T-helper 1 cell treated with Interleukin-12 subunit alpha and Interleukin-12 subunit beta and Interleukin-4 antibody, amounts not matched to agents 30 μg/mL and 1 μg/mL, for 36 hours (primary cell): Measurements from ENCODE around the gene CCDC157.

Experiments
- H3K27ac Mint-ChIP-seq: one replicate; pipeline ENCODE4 v1.8.0; 2021; ENCODE audit warnings: mild to moderate bottlenecking, mixed read lengths
- H3K27me3 Mint-ChIP-seq: one replicate; pipeline ENCODE4 v1.8.0; 2021; ENCODE audit warnings: low read depth, mixed read lengths
- H3K36me3 Mint-ChIP-seq: one replicate; pipeline ENCODE4 v1.8.0; 2021; ENCODE audit warnings: low read depth, mixed read lengths
- H3K4me1 Mint-ChIP-seq: one replicate; pipeline ENCODE4 v1.8.0; 2021; ENCODE audit warnings: low read depth, mixed read lengths
- H3K4me3 Mint-ChIP-seq: one replicate; pipeline ENCODE4 v1.8.0; 2021; ENCODE audit warnings: mild to moderate bottlenecking, moderate library complexity, mixed read lengths
- H3K9me3 Mint-ChIP-seq: one replicate; pipeline ENCODE4 v1.8.0; 2021; ENCODE audit warnings: mixed read lengths

The CCDC157 gene

GRCh38 chr22:30320021-30320556 is 36.7 kb upstream of the CCDC157 start:
- Mint-ChIP-seq H3K36me3 (peaks cover 39% of the 10 kb centered on the region), H3K9me3 (peaks cover 3% of the 10 kb centered on the region), H3K4me3 (no peak overlapping the region), H3K27ac (no peak overlapping the region), H3K4me1 (peaks cover 72% of the 10 kb centered on the region), H3K27me3 (no peaks in the 10 kb centered on the region)

GRCh38 chr22:30321461-30321860 is 35.3 kb upstream of the CCDC157 start:
- Mint-ChIP-seq H3K4me3 (no peak overlapping the region), H3K4me1 (peaks cover 66% of the 10 kb centered on the region), H3K9me3 (peaks cover 3% of the 10 kb centered on the region), H3K27me3 (no peaks in the 10 kb centered on the region), H3K36me3 (peaks cover 36% of the 10 kb centered on the region), H3K27ac (no peak overlapping the region)

- Mint-ChIP-seq H3K4me3 (peak overlapping the region; percentile 20), H3K36me3 (peaks cover 36% of the 10 kb centered on the region), H3K4me1 (peaks cover 65% of the 10 kb centered on the region), H3K9me3 (peaks cover 3% of the 10 kb centered on the region), H3K27me3 (no peaks in the 10 kb centered on the region), H3K27ac (no peak overlapping the region)
These were observed 33.6 kb upstream of the CCDC157 start for GRCh38 chr22:30323246-30323645.

GRCh38 chr22:30324014-30324730 is 32.6 kb upstream of the CCDC157 start:
- H3K9me3 Mint-ChIP-seq = peaks cover 3% of the 10 kb centered on the region
- H3K4me1 Mint-ChIP-seq = peaks cover 55% of the 10 kb centered on the region
- H3K4me3 Mint-ChIP-seq = peak overlapping the region; percentile 88
- H3K27me3 Mint-ChIP-seq = no peaks in the 10 kb centered on the region
- peaks cover 30% of the 10 kb centered on the region for H3K36me3 Mint-ChIP-seq
- peak overlapping the region; percentile 68 for H3K27ac Mint-ChIP-seq

- Mint-ChIP-seq H3K4me3 (peak overlapping the region; percentile 88), H3K4me1 (peaks cover 47% of the 10 kb centered on the region), H3K9me3 (peaks cover 3% of the 10 kb centered on the region), H3K36me3 (peaks cover 28% of the 10 kb centered on the region), H3K27ac (peak overlapping the region; percentile 68), H3K27me3 (no peaks in the 10 kb centered on the region)
These were observed 31.6 kb upstream of the CCDC157 start for GRCh38 chr22:30325065-30325720.

GRCh38 chr22:30325724-30326254 is 31.0 kb upstream of the CCDC157 start:
- Mint-ChIP-seq H3K36me3 (peaks cover 30% of the 10 kb centered on the region), H3K27me3 (no peaks in the 10 kb centered on the region), H3K4me1 (peaks cover 44% of the 10 kb centered on the region), H3K9me3 (peaks cover 3% of the 10 kb centered on the region), H3K27ac (peak overlapping the region; percentile 65), H3K4me3 (peak overlapping the region; percentile 88)

GRCh38 chr22:30326255-30326705 is 30.5 kb upstream of the CCDC157 start:
- peaks cover 44% of the 10 kb centered on the region for H3K4me1 Mint-ChIP-seq
- H3K36me3 Mint-ChIP-seq = peaks cover 31% of the 10 kb centered on the region
- peak overlapping the region; percentile 88 for H3K4me3 Mint-ChIP-seq
- peaks cover 3% of the 10 kb centered on the region for H3K9me3 Mint-ChIP-seq
- H3K27ac Mint-ChIP-seq = peak overlapping the region; percentile 65
- no peaks in the 10 kb centered on the region for H3K27me3 Mint-ChIP-seq

GRCh38 chr22:30326706-30327362 is 30.0 kb upstream of the CCDC157 start, which contains the start of gene TBC1D10A:
TBC1D10A (minus strand) TSS chr22:30326941; CDS start chr22:30326881, 60 bp downstream.
- no peaks in the 10 kb centered on the region for H3K27me3 Mint-ChIP-seq
- H3K4me3 Mint-ChIP-seq = peak within 1 kb of the TSS; percentile 88
- H3K36me3 Mint-ChIP-seq = peaks cover 30% of the 10 kb centered on the region
- peaks cover 3% of the 10 kb centered on the region for H3K9me3 Mint-ChIP-seq
- peak within 1 kb of the TSS; percentile 84 for H3K27ac Mint-ChIP-seq
- H3K4me1 Mint-ChIP-seq = peaks cover 42% of the 10 kb centered on the region

GRCh38 chr22:30327864-30328345 is 28.9 kb upstream of the CCDC157 start:
- Mint-ChIP-seq H3K4me1 (peaks cover 42% of the 10 kb centered on the region), H3K4me3 (peak overlapping the region; percentile 82), H3K27ac (peak overlapping the region; percentile 84), H3K27me3 (no peaks in the 10 kb centered on the region), H3K36me3 (peaks cover 37% of the 10 kb centered on the region), H3K9me3 (peaks cover 3% of the 10 kb centered on the region)

GRCh38 chr22:30328466-30329049 is 28.2 kb upstream of the CCDC157 start:
- peaks cover 42% of the 10 kb centered on the region for H3K4me1 Mint-ChIP-seq
- peaks cover 3% of the 10 kb centered on the region for H3K9me3 Mint-ChIP-seq
- H3K27me3 Mint-ChIP-seq = no peaks in the 10 kb centered on the region
- H3K27ac Mint-ChIP-seq = peak overlapping the region; percentile 67
- no peak overlapping the region for H3K4me3 Mint-ChIP-seq
- peaks cover 38% of the 10 kb centered on the region for H3K36me3 Mint-ChIP-seq

GRCh38 chr22:30332551-30332950 is 24.3 kb upstream of the CCDC157 start:
- Mint-ChIP-seq H3K4me1 (peaks cover 33% of the 10 kb centered on the region), H3K27ac (no peak overlapping the region)

GRCh38 chr22:30332994-30333706 is 23.7 kb upstream of the CCDC157 start:
- Mint-ChIP-seq H3K4me3 (peak overlapping the region; percentile 7), H3K27me3 (no peaks in the 10 kb centered on the region), H3K36me3 (peaks cover 46% of the 10 kb centered on the region), H3K27ac (peak overlapping the region; percentile 41), H3K9me3 (no peaks in the 10 kb centered on the region), H3K4me1 (peaks cover 29% of the 10 kb centered on the region)

More at GRCh38 chr22:30332551-30332950, 24.3 kb upstream of the CCDC157 start:
- no peaks in the 10 kb centered on the region for H3K27me3 Mint-ChIP-seq
- no peak overlapping the region for H3K4me3 Mint-ChIP-seq
- no peaks in the 10 kb centered on the region for H3K9me3 Mint-ChIP-seq
- peaks cover 44% of the 10 kb centered on the region for H3K36me3 Mint-ChIP-seq

GRCh38 chr22:30333707-30334087 is 23.1 kb upstream of the CCDC157 start:
- Mint-ChIP-seq H3K27me3 (no peaks in the 10 kb centered on the region), H3K36me3 (peaks cover 50% of the 10 kb centered on the region), H3K4me3 (no peak overlapping the region), H3K4me1 (peaks cover 29% of the 10 kb centered on the region), H3K9me3 (no peaks in the 10 kb centered on the region), H3K27ac (peak overlapping the region; percentile 41)
